WTC11 (cell line): Measurements from ENCODE around the gene TBCE.

Source experiments
- ATF2 ChIP-seq: sonication (generic); formaldehyde crosslinking; IDR thresholded peaks from 2 replicates; pipeline ENCODE4 v1.8.1; 2022; ENCODE audit warnings: low read depth, missing genetic modification reagents, borderline replicate concordance
- CTCF ChIP-seq: fragments of 200-600 bp; IDR thresholded peaks from 2 replicates; pipeline ENCODE4 v1.8.0; 2022; ENCODE audit warnings: antibody characterized with exemption
- ETV6 ChIP-seq: sonication (generic); formaldehyde crosslinking; IDR thresholded peaks from 2 replicates; pipeline ENCODE4 v1.8.1; 2022; ENCODE audit warnings: mild to moderate bottlenecking, missing genetic modification reagents
- NR3C1 ChIP-seq: sonication (generic); formaldehyde crosslinking; conservative IDR thresholded peaks from 2 replicates; pipeline ENCODE4 v1.8.1; 2023; ENCODE audit warnings: low read depth, mild to moderate bottlenecking, missing genetic modification reagents
- SP1 ChIP-seq: sonication (generic); formaldehyde crosslinking; conservative IDR thresholded peaks from 2 replicates; pipeline ENCODE4 v1.8.1; 2022; ENCODE audit warnings: missing genetic modification reagents
- TF ChIP-seq, protein P1 (sequence below): sonication (generic); formaldehyde crosslinking; IDR thresholded peaks from 2 replicates; pipeline ENCODE4 v1.8.1; 2023; ENCODE audit warnings: mild to moderate bottlenecking, missing genetic modification reagents, moderate library complexity

DNA sequence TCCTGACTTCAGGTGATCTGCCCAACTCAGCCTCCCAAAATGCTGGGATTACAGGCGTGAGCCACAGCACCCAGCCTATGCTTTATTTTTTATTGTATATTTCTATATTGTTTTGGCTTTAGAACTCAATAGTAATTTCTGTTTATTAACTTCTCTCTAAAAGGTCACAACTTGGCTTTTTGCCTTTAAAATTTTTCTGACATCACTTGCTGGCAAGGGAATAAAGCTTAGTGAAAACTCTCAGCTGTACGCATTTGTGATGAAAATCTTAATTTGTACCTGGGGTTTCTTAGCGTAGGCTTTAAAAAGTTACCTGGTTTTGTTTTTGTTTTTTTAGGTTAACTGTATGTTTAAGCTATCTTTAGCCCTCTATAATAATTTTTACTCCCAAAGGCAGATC is 100.8 kb downstream of the TBCE start:
- TF ChIP-seq CTCF (no peak), ATF2 (no peak), ETV6 (CRISPR knock-in tag) (no peak), SP1 (CRISPR knock-in tag) (no peak), NR3C1 (CRISPR knock-in tag) (no peak)
- TF ChIP-seq, protein P1, sequence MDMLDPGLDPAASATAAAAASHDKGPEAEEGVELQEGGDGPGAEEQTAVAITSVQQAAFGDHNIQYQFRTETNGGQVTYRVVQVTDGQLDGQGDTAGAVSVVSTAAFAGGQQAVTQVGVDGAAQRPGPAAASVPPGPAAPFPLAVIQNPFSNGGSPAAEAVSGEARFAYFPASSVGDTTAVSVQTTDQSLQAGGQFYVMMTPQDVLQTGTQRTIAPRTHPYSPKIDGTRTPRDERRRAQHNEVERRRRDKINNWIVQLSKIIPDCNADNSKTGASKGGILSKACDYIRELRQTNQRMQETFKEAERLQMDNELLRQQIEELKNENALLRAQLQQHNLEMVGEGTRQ (CRISPR knock-in tag): no peak
